T-helper 1 cell treated with Interleukin-12 subunit alpha and Interleukin-12 subunit beta and Interleukin-4 antibody, amounts not matched to agents 30 ng/mL and 1 ng/mL, for 36 hours (primary cell): ENCODE data around the gene XPO6. TPM values are rescaled to one million over a fixed set of nuclear protein-coding genes. Genes with fewer than 3 reads are reported as not detected.

ENCODE experiments used
- intact Hi-C: fragments of 100-400 bp; cut with micrococcal nuclease; formaldehyde crosslinking; loops from one replicate; pipeline ENCODE4 v1.15.1; 2024
- total RNA-seq: library from RNA; stranded (reverse); gene quantifications from 2 replicates; pipeline ENCODE4 v1.2.3, GENCODE V29; 2022

XPO6 gene
- total RNA-seq, 1 donor from 2014 or later = 207 TPM

- intact Hi-C loops = loop anchor here (1.0 to 5.0 kb wide), 6 partner anchors 78 to 465 kb away; no protein-coding TSS in a partner anchor
These were observed 141.6 kb downstream of the XPO6 start for GRCh38 chr16:28069971-28070794.

DNA sequence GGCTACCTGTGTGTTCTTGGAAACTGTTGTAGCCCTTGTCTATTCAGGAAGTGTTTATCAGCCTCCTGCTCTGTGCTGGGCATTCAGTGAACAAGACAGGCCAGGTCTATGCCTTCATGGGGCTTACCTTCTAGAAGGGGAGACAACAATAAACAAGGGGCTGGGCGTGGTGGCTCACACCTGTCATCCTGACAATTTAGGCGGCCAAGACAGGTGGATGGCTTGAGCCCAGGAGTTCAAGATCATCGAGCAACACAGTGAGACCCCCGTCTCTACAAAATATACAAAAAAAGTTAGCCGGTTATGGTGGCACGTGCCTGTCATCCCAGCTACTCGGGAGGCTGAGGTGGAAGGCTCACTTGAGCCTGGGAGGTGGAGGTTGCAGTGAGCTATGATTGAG lies 142.8 kb downstream of the XPO6 start:
- intact Hi-C loops = no loop called here

DNA sequence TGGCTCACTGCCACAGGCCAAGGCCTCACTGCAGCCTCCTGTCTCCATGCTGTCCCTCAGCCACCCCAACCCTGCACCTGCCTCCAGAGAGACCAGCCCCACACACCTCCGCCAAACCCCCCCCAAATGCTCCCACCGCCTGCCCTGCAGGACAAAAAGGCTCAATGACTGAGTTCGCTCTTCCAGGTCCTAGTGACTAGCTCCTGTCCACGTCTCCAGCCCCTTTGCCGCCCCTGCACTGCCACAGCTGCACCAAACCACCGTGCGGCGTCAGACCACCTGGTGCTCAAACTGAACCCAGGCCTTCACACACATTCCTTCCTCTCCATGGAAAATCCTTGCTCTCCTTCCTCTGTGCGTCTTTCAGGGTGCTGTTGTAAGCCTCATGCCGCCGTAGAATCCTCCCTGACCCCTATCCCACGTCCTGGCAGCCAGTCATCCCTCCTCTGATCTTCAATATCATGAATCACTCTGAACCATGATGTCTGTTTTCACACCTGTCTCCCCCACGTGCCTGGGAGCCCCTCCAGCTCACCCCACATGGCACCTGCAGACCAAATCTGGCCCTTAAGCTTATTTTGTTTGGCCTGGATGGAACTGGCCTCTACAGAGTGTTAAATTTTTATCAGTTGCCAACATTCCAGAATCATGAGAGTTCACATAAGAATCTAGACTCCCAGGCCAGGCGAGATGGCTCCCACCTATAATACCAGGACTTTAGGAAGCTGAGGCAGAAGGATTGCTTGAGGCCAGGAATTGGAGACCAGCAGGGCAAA lies 144.0 kb downstream of the XPO6 start:
- intact Hi-C loops = no loop called here

- intact Hi-C loops = no loop called here
These were observed 147.0 kb downstream of the XPO6 start for GRCh38 chr16:28064706-28065249.

DNA sequence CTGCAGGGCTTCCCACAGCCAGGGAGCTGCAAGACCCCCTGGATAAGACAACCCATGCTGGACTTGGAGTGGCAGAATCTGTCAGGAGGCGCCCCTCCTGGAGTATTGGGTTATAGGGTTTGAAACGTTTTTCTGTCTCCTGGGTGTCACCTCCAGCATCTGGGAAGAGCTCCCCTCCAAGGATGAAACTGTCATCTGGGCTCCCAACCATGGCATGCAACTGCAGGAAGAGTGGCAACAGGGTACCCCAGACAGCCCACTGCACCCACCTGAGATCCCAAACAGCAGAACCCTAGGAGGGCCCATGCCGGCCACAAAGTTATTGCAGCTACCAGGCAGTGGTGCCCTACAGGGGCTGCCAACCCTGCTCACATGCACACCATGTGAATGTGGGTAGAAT lies 147.6 kb downstream of the XPO6 start:
- intact Hi-C loops = no loop called here

- intact Hi-C loops = no loop called here
These were observed 148.1 kb downstream of the XPO6 start, which contains the start of gene GSG1L for GRCh38 chr16:28063591-28064061. Gene GSG1L (minus strand): TSS chr16:28063714. CDS start chr16:28063424, 290 bp downstream.

DNA sequence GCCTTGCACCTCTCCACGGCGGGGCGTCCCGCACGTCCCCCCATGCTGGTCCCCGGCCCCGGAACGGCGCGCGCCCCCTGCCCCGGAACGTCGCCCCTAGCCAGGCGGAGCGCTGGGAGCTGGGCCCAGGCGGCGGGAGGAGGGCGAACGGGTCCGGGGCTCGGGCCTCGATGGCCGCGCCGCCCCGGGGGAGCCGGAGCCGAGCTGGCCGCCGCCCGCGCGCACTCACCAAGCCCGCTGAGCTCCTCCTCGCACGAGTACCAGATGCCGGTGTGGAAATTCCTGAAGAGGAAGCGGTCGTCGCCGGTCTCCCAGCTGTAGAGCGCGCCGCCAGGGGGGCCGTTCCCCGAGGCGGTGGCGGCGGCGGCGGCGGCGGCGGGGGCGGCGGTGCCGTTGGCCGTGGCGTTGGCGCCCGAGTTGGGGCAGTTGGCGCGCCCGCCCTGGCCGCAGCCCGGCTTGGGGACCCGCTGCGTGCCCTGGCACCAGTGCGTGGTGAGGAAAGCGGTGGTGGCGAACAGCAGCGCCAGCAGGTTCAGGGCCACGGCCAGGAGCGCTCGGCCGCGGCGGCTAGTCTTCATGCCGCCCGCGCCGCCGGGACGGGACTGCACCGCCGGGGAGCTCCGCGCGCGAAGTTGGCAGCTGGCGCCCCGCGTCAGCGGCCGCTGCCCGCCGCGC lies 148.8 kb downstream of the XPO6 start:
- intact Hi-C loops = no loop called here

DNA sequence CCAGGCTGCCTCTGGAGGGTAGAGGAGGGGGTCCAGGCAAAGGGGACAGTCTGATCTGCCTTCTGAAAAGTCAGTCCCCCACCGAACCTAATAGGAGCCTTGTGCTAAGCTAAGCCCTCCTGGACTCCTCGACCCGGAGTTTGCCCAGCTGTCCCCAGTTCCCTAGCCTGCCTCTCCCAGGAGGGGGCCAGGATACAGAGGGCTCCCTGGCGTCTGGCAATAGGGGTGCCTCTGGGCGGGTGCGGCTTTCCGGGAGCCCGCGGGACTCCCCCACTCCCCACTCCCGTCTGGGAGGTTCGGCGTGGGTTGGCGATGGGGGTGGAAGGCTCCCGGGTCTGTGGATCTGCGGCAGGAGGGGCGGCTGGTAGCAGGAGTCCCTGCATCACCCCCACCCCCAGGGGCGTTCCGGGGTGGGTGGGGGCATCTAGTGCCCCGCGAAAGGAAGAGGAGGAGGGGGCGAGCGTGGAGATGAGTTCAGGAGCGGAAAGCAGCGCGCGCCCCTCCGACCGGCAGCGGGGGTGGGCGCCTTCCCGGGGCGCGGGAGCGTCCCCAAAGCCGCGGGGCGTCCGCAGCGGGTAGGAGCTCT lies 149.4 kb downstream of the XPO6 start:
- intact Hi-C loops = no loop called here

- intact Hi-C loops = no loop called here
These were observed 150.2 kb downstream of the XPO6 start for GRCh38 chr16:28061352-28062101.

DNA sequence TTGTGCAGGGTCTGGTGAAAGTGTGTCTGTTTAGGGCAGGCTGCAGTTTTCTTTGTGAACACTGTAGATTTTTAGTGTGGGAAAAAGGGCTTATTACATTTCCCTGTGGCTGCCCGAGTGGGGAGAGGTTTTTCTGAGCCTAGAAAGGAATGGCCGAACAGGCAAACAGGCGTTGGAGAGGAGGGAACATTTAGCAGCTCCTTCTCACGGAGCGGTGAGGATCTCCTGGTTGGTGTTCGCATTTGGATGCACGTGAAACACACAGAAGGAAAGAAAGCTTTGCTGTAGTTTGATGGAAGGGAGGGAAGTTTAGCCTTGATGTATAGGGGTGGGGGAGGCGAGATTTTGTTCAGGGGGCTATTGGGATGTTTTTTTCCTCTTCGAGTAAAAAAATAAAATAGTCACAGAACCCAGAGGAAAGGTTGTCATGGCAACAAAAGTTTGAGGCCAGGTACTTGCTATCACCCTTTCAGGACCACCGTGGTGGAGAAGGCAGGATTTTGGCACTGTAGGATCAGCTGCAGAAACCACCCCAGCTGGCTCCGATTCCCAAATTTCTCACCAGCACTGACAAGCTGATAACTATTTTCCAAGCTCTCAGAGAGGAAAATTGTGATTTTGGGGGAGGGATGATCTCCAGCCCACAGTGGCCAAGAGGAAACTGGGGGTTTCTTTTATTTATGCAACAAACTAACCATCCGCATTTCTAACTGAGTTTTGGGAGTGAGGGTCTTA lies 151.8 kb downstream of the XPO6 start:
- intact Hi-C loops = no loop called here

GRCh38 chr16:28058839-28059589 lies 152.8 kb downstream of the XPO6 start:
- intact Hi-C loops = no loop called here

DNA sequence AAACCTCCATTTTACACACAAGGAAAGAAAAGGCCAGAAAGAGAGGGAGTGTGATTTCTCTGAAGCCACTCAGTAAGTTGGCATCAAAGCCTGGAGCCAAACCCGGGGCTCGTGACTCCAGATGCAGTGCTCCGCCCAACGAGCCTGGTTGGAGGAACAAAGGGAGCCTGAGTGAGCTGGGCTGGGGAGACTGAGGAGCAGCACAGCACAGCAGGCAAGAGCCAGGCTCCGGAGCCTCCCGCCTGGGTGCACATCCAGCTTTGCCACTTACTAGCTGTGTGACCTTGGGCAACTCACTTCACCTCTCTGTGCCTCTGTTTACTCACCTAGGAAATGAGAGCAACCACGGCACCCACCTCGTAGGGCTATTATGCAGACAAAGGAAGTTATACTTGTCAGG lies 153.8 kb downstream of the XPO6 start:
- intact Hi-C loops = no loop called here

- intact Hi-C loops = no loop called here
These were observed 158.3 kb downstream of the XPO6 start for GRCh38 chr16:28053461-28053860.

DNA sequence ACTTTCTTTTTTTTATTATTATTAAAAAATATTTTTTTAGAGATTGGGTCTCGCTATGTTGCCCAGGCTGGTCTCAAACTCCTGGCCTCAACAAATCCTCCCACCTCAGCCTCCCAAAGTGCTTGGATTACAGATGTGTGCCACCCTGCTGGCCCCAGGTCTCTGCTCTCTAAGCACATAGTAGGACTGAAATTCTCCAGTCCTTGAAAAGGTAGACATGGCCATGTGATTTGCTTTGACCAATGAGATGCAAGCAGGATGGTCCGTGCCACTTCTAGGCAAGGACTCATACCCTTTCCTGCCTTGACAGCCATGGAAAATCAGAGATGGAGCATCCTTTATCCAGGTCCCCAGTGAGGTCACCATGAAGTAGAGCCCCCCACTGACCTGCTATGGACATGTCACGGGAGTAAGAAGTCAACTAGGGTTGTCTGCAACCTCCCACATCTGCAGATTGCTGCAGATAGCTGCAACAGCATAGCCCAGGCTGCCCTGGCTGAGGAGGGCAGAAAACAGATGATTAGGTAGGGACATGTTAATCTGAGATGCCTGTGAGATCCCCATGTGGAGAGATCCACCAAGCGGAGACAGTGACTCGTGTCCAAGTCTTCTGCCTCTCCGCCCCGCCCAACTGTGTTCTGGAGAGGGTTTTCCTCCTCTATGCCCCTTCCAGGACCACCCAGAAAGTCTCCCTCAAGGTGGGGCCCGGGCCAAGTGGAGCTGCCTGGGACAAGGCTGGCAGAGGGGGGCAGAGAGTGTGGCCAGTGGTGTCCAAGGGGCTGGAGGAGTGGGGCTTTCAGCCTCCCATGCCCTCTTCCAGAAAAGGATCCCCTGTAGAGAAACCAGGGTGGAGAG lies 159.3 kb downstream of the XPO6 start:
- intact Hi-C loops = no loop called here

- intact Hi-C loops = no loop called here
These were observed 160.3 kb downstream of the XPO6 start for GRCh38 chr16:28051486-28051885.
